Naive thymus-derived CD4-positive, alpha-beta T cell (primary cell): Measurements from ENCODE around the gene CORO2B. TPM values are rescaled to one million over a fixed set of nuclear protein-coding genes. Genes with fewer than 3 reads are reported as not detected.

ENCODE experiments used
- ATAC-seq: fragments of 150-1000 bp; cut with Tn5 transposase; 2 replicates; pipeline ENCODE4 v1.10.0; 2021; ENCODE audit warnings: mild to moderate bottlenecking, moderate library complexity
- CTCF ChIA-PET: fragments of 350-600 bp; sonication (Branson Sonifier 250); formaldehyde crosslinking; loops from one replicate; lab custom pipeline; 2021; ENCODE audit warnings: antibody characterized with exemption; lab: Charles Lee
- POLR2A ChIA-PET: fragments of 350-600 bp; sonication (Branson Sonifier 250); formaldehyde crosslinking; loops from one replicate; lab custom pipeline; 2021; ENCODE audit warnings: antibody characterized with exemption, inconsistent platforms; lab: Charles Lee
- DNase-seq, 9 donors: peaks; one replicate each; pipeline versions ENCODE4 v3.0.0 to v3.0.0-alpha.2; 2020 to 2022; ENCODE audit warnings: mixed read lengths in 1 of 9
- H3K27ac ChIP-seq: one replicate; pipeline ENCODE4 v1.7.0; 2013; ENCODE audit warnings: mild to moderate bottlenecking, low read depth, low read length, moderate library complexity
- H3K27me3 ChIP-seq, 2 donors: one replicate each; pipeline ENCODE4 v1.7.0; 2013; ENCODE audit warnings: low read length in 2 of 2, mild to moderate bottlenecking in 2 of 2, moderate library complexity in 2 of 2; ENCODE audit not compliant: control insufficient read depth in 2 of 2, insufficient read depth in 2 of 2
- H3K36me3 ChIP-seq, 3 experiments: 1 replicate in 2 of 3; 2 replicates in 1 of 3; pipeline ENCODE4 v1.7.0; 2013; ENCODE audit warnings: low read length in 3 of 3, mild to moderate bottlenecking in 3 of 3, moderate library complexity in 1 of 3; ENCODE audit not compliant: insufficient read depth in 3 of 3, control insufficient read depth in 2 of 3
- H3K4me1 ChIP-seq, 2 donors: one replicate each; pipeline ENCODE4 v1.7.0; 2013; ENCODE audit warnings: low read length in 2 of 2, mild to moderate bottlenecking in 2 of 2, moderate library complexity in 1 of 2; ENCODE audit not compliant: control insufficient read depth in 2 of 2, insufficient read depth in 2 of 2
- H3K4me3 ChIP-seq: 2 replicates; pipeline ENCODE4 v1.7.0; 2013; ENCODE audit warnings: mild to moderate bottlenecking, low read length
- H3K9me3 ChIP-seq, 3 experiments: 1 replicate in 2 of 3; 2 replicates in 1 of 3; pipeline ENCODE4 v1.7.0; 2013; ENCODE audit warnings: low read length in 3 of 3; ENCODE audit not compliant: control insufficient read depth in 2 of 3
- H3K27ac Mint-ChIP-seq, 9 donors: one replicate each; pipeline ENCODE4 v1.8.0; 2020 to 2022; ENCODE audit warnings: mixed read lengths in 9 of 9, mild to moderate bottlenecking in 8 of 9, moderate library complexity in 5 of 9, inconsistent platforms in 2 of 9
- H3K27me3 Mint-ChIP-seq, 5 donors: one replicate each; pipeline ENCODE4 v1.8.0; 2021 to 2022; ENCODE audit warnings: mixed read lengths in 5 of 5, mild to moderate bottlenecking in 1 of 5
- H3K36me3 Mint-ChIP-seq, 5 donors: one replicate each; pipeline ENCODE4 v1.8.0; 2020 to 2022; ENCODE audit warnings: mixed read lengths in 5 of 5, mild to moderate bottlenecking in 3 of 5, inconsistent platforms in 1 of 5
- H3K4me1 Mint-ChIP-seq, 7 donors: one replicate each; pipeline ENCODE4 v1.8.0; 2020 to 2022; ENCODE audit warnings: mixed read lengths in 7 of 7, mild to moderate bottlenecking in 3 of 7, inconsistent platforms in 1 of 7
- H3K4me3 Mint-ChIP-seq, 10 donors: one replicate each; pipeline ENCODE4 v1.8.0; 2020 to 2022; ENCODE audit warnings: mild to moderate bottlenecking in 10 of 10, mixed read lengths in 10 of 10, moderate library complexity in 6 of 10, inconsistent platforms in 2 of 10
- H3K9me3 Mint-ChIP-seq, 11 donors: one replicate each; pipeline ENCODE4 v1.8.0; 2020 to 2022; ENCODE audit warnings: mixed read lengths in 11 of 11, mild to moderate bottlenecking in 4 of 11, inconsistent platforms in 1 of 11, moderate library complexity in 1 of 11
- intact Hi-C, 2 donors: fragments of 100-400 bp; cut with micrococcal nuclease; formaldehyde crosslinking; loops; one replicate each; pipeline ENCODE4 v1.15.1; 2023
- polyA plus RNA-seq, 2 donors: library from polyadenylated mRNA; unstranded; fragments of 300-500 nt; fragmentation: Illumina TruSeq; gene quantifications; one replicate each; pipeline ENCODE4 v1.2.3, GENCODE V29; 2021
- total RNA-seq, 6 experiments: library from RNA in 5 of 6; stranded (reverse) in 5 of 6; gene quantifications; 1 replicate in 5 of 6; 2 replicates in 1 of 6; pipeline ENCODE4 v1.2.3 and lab custom pipeline; 2021 to 2026

Gene CORO2B
- total and polyA plus RNA-seq, 7 experiments from 2014 or later, result 0.15 TPM; not detected in 6

DNA sequence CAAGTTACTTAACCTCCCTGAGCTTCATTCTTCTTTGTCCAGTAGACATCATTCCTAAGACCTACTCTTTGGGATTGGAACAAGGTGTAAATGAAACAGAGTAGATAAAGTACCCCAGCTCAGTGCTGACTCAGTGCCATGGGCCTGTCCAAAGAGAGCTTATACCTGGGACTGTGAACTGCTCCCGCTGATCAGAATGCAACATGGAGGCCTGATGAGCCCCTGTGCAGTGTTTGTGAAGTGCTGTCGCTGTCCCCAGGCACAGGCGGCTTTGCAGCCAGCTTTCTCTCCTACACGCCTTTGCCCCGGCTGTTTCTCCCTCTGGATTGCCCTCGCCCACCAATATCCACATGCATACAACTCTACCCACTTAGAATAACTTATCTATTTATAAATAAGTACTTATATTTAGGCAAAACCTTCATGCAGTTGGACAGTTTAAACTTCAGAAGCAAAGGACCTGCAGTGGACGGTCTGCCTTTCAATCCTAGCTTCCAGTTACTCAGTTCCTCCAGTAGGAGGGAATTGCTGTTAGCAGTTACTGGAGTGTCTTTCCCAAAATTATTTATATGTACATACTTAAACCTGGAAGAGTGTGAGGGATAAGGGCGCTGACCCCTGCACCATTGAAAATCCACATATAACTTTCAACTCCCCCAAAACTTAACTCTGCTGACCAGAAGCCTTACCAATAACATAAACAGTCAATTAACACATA is 80.0 kb downstream of the CORO2B start:
- no peak overlapping the region for H3K4me3 Mint-ChIP-seq
- ATAC-seq, result no peak
- CTCF ChIA-PET, result interaction anchor here (0.5 kb wide), 1 partner anchor 15 kb away, joined by 3 read pairs; no protein-coding TSS in a partner anchor

DNA sequence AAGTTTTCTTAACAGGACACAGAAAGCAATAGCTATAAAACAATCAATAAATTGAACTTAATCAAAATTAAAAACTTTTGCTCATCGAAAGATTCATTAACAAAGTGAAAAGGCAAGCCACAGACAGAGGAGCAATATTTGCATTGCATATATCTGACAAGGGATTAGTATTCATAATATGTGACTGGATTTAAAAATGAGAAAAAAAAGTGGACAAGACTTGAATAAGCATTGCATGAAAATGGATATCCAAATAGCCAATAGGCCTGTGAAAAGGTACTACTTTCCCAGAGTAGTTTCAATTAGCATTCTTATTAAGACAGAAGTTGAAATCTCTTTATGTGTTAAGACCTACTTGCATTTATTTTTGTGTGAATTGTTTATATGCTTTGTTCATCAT is 84.7 kb downstream of the CORO2B start:
- Histone ChIP-seq H3K27ac (no peak overlapping the region), H3K4me3 (no peak overlapping the region), H3K4me1 (no peaks in the 10 kb centered on the region), H3K27me3 (no peaks in the 10 kb centered on the region), H3K9me3 (no peaks in the 10 kb centered on the region), H3K36me3 (no peaks in the 10 kb centered on the region)
- ChIA-PET POLR2A (no interaction called here), CTCF (interaction anchor here (0.7 kb wide), 1 partner anchor 470 kb away, joined by 3 read pairs; no protein-coding TSS in a partner anchor)
- intact Hi-C loops, result no loop called here
- Mint-ChIP-seq H3K4me3 (no peak overlapping the region), H3K36me3 (peaks cover 0 to 4% (median 0%) of the 10 kb centered on the region in 5 donors), H3K4me1 (no peaks in the 10 kb centered on the region), H3K9me3 (peaks cover 0 to 14% (median 0%) of the 10 kb centered on the region in 11 donors), H3K27me3 (peaks cover 0 to 22% (median 10%) of the 10 kb centered on the region in 5 donors), H3K27ac (no peak overlapping the region)
- DNase-seq (no peak), ATAC-seq (no peak)

More for the DNA sequence above, 80.0 kb downstream of the CORO2B start:
- intact Hi-C loops, result no loop called here
- Histone ChIP-seq H3K27ac (no peak overlapping the region), H3K4me3 (no peak overlapping the region), H3K4me1 (no peaks in the 10 kb centered on the region), H3K9me3 (no peaks in the 10 kb centered on the region), H3K27me3 (no peaks in the 10 kb centered on the region), H3K36me3 (no peaks in the 10 kb centered on the region)
- Mint-ChIP-seq H3K4me1 (no peaks in the 10 kb centered on the region), H3K27ac (no peak overlapping the region), H3K9me3 (peaks cover 0 to 7% (median 0%) of the 10 kb centered on the region in 11 donors), H3K36me3 (peaks cover 0 to 3% (median 0%) of the 10 kb centered on the region in 5 donors), H3K27me3 (peaks cover 0 to 16% (median 0%) of the 10 kb centered on the region in 5 donors)
- POLR2A ChIA-PET, result interaction anchor here (0.7 kb wide), 1 partner anchor 84 kb away, joined by 3 read pairs; no protein-coding TSS in a partner anchor
- no peak for DNase-seq

- CTCF ChIA-PET, result interaction anchor here (2.2 kb wide), 1 partner anchor 9 kb away, joined by 16 read pairs; no protein-coding TSS in a partner anchor
- Mint-ChIP-seq H3K27me3 (peaks cover 0 to 21% (median 11%) of the 10 kb centered on the region in 5 donors), H3K27ac (no peak overlapping the region), H3K4me1 (no peaks in the 10 kb centered on the region), H3K9me3 (peaks cover 0 to 14% (median 0%) of the 10 kb centered on the region in 11 donors), H3K36me3 (peaks cover 0 to 4% (median 0%) of the 10 kb centered on the region in 5 donors), H3K4me3 (no peak overlapping the region)
- H3K36me3 ChIP-seq, result no peaks in the 10 kb centered on the region
- no peaks in the 10 kb centered on the region for H3K4me1 ChIP-seq
- ATAC-seq (no peak), DNase-seq (no peak)
- intact Hi-C loops, result no loop called here
- no peak overlapping the region for H3K4me3 ChIP-seq
- no peaks in the 10 kb centered on the region for H3K27me3 ChIP-seq
- H3K27ac ChIP-seq, result no peak overlapping the region
- H3K9me3 ChIP-seq, result no peaks in the 10 kb centered on the region
- POLR2A ChIA-PET, result no interaction called here
These were observed 87.5 kb downstream of the CORO2B start for GRCh38 chr15:68666120-68666811.

DNA sequence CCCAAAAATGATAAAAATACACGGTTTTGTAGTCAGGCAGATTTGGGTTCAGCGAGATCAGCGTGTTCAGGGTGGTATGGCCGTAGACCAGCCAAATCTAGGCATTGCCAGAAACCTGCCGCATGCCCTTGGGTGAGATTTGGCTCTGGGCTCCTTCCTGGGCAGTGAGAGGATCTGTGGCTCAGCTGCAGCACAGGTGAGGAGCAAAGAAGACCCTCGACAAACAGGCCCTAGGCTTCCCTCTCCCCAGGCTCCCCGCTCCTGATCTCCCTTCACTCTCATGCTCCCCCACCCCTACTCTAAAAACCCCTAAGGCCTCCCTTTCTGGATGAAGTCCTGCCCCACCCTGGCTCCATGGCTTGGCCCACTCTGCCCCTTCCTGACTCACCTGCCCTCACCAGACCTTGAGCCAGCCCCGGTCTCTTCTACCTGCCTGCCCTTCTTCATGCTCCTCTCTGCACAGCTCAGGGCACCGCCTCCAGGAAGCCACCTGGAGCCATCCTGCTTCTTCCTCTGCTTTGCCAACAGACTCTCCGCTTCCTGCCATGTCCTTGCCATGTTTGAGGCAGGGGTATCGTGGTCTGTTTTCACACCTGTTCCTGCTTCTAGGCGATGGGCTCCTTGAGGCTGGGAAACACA is 88.1 kb downstream of the CORO2B start:
- ATAC-seq, result no peak
- no peaks in the 10 kb centered on the region for H3K4me1 ChIP-seq
- H3K27me3 ChIP-seq, result no peaks in the 10 kb centered on the region
- Mint-ChIP-seq H3K4me3 (no peak overlapping the region), H3K27me3 (peaks cover 0 to 23% (median 13%) of the 10 kb centered on the region in 5 donors), H3K36me3 (peaks cover 0 to 4% (median 0%) of the 10 kb centered on the region in 5 donors), H3K9me3 (peaks cover 0 to 14% (median 0%) of the 10 kb centered on the region in 11 donors), H3K4me1 (no peaks in the 10 kb centered on the region), H3K27ac (no peak overlapping the region)
- no peak overlapping the region for H3K4me3 ChIP-seq
- CTCF ChIA-PET, result interaction anchor here (2.2 kb wide), 1 partner anchor 8 kb away, joined by 16 read pairs; no protein-coding TSS in a partner anchor
- no peak for DNase-seq
- no peaks in the 10 kb centered on the region for H3K36me3 ChIP-seq
- POLR2A ChIA-PET, result no interaction called here
- H3K9me3 ChIP-seq, result no peaks in the 10 kb centered on the region
- intact Hi-C loops, result no loop called here
- H3K27ac ChIP-seq, result no peak overlapping the region

DNA sequence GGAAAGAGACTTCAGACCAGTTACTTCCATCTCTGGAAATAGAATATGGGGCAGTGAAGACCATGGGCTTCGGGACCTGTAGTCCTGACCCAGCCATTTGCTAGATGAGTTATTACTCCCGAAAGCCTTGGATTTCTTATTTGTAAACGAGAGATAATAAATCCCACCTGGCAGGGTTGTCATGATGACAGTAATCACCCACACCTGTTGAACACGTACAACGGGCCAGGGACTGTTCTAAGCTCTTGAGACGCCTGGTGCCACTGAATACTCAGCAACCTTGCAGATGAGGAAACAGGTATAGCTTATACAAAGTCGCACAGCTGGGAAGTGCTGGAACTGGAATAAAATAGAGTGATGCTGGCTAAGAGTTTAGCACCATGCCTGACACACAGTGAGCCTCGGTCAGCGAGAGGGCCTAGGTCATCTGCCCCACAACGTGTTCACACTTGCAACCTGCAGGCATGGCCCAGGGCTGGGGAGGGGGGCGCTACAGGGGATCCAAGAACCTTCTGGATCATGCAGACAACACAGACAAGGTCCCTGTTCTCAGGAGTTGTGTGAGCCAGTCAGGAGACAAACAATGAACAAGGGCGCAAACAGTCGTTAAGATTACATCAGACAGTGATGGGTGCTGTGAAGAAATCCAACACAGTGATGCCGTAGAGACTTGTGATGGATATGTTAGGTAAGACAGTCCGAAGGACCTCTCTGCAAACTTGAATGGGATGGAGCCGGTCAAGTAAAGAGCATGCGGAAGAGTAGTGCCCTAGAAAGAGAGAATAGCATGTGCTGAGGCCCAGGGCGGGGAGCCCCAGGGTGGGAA is 89.2 kb downstream of the CORO2B start:
- Mint-ChIP-seq H3K27ac (no peak overlapping the region), H3K9me3 (peaks cover 0 to 14% (median 0%) of the 10 kb centered on the region in 11 donors), H3K4me3 (no peak overlapping the region), H3K4me1 (no peaks in the 10 kb centered on the region), H3K27me3 (peaks cover 7 to 21% (median 19%) of the 10 kb centered on the region in 5 donors), H3K36me3 (peaks cover 0 to 4% (median 0%) of the 10 kb centered on the region in 5 donors)
- CTCF ChIA-PET, result no interaction called here
- Histone ChIP-seq H3K4me3 (no peak overlapping the region), H3K4me1 (no peaks in the 10 kb centered on the region), H3K27ac (no peak overlapping the region), H3K27me3 (no peaks in the 10 kb centered on the region), H3K9me3 (no peaks in the 10 kb centered on the region), H3K36me3 (no peaks in the 10 kb centered on the region)
- ATAC-seq (no peak), DNase-seq (no peak)
- POLR2A ChIA-PET, result no interaction called here
- intact Hi-C loops, result no loop called here
